ENCODE measurements around the gene RAE1.

- TF ChIP-seq, protein P1, sequence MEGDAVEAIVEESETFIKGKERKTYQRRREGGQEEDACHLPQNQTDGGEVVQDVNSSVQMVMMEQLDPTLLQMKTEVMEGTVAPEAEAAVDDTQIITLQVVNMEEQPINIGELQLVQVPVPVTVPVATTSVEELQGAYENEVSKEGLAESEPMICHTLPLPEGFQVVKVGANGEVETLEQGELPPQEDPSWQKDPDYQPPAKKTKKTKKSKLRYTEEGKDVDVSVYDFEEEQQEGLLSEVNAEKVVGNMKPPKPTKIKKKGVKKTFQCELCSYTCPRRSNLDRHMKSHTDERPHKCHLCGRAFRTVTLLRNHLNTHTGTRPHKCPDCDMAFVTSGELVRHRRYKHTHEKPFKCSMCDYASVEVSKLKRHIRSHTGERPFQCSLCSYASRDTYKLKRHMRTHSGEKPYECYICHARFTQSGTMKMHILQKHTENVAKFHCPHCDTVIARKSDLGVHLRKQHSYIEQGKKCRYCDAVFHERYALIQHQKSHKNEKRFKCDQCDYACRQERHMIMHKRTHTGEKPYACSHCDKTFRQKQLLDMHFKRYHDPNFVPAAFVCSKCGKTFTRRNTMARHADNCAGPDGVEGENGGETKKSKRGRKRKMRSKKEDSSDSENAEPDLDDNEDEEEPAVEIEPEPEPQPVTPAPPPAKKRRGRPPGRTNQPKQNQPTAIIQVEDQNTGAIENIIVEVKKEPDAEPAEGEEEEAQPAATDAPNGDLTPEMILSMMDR (IDR thresholded peaks at IDR 0.05), result no peak
- no peak for TF ChIP-seq POLR2A (IDR thresholded peaks at IDR 0.05)
Measured at GRCh38 chr20:57422254-57422653, 71.2 kb downstream of the RAE1 start.
